Naive B cell (primary cell): ENCODE results near the gene C11orf86. TPM values are rescaled to one million over a fixed set of nuclear protein-coding genes. Genes with fewer than 3 reads are reported as not detected.

Source experiments
- ATAC-seq, 2 donors: fragments of 150-1000 bp; cut with Tn5 transposase; 2 replicates each; pipeline ENCODE4 v1.10.0; 2021; ENCODE audit warnings: low read depth in 2 of 2, mild to moderate bottlenecking in 2 of 2, moderate library complexity in 2 of 2
- DNase-seq: peaks from one replicate; pipeline ENCODE4 v3.0.0; 2022
- H3K27ac Mint-ChIP-seq, 6 donors: one replicate each; pipeline ENCODE4 v1.8.0; 2020 to 2022; ENCODE audit warnings: mild to moderate bottlenecking in 6 of 6, mixed read lengths in 6 of 6, moderate library complexity in 5 of 6, inconsistent platforms in 2 of 6
- H3K27me3 Mint-ChIP-seq, 3 donors: one replicate each; pipeline ENCODE4 v1.8.0; 2021 to 2022; ENCODE audit warnings: mixed read lengths in 3 of 3, mild to moderate bottlenecking in 1 of 3
- H3K36me3 Mint-ChIP-seq, 2 donors: one replicate each; pipeline ENCODE4 v1.8.0; 2020 to 2022; ENCODE audit warnings: mixed read lengths in 2 of 2, inconsistent platforms in 1 of 2, mild to moderate bottlenecking in 1 of 2
- H3K4me1 Mint-ChIP-seq, 3 donors: one replicate each; pipeline ENCODE4 v1.8.0; 2020 to 2022; ENCODE audit warnings: mixed read lengths in 3 of 3, inconsistent platforms in 1 of 3, mild to moderate bottlenecking in 1 of 3, moderate library complexity in 1 of 3
- H3K4me3 Mint-ChIP-seq, 8 donors: one replicate each; pipeline ENCODE4 v1.8.0; 2020 to 2022; ENCODE audit warnings: mild to moderate bottlenecking in 8 of 8, mixed read lengths in 8 of 8, moderate library complexity in 8 of 8, inconsistent platforms in 2 of 8
- H3K9me3 Mint-ChIP-seq, 7 donors: one replicate each; pipeline ENCODE4 v1.8.0; 2020 to 2022; ENCODE audit warnings: mixed read lengths in 7 of 7, mild to moderate bottlenecking in 5 of 7, inconsistent platforms in 2 of 7, moderate library complexity in 1 of 7
- polyA plus RNA-seq, 6 donors: library from polyadenylated mRNA; unstranded; fragments of 300-500 nt; fragmentation: Illumina TruSeq; gene quantifications; one replicate each; pipeline ENCODE4 v1.2.3, GENCODE V29; 2021; ENCODE audit warnings: low read depth in 6 of 6

Gene C11orf86, protein sequence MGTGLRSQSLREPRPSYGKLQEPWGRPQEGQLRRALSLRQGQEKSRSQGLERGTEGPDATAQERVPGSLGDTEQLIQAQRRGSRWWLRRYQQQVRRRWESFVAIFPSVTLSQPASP
- not detected for polyA plus RNA-seq

DNA sequence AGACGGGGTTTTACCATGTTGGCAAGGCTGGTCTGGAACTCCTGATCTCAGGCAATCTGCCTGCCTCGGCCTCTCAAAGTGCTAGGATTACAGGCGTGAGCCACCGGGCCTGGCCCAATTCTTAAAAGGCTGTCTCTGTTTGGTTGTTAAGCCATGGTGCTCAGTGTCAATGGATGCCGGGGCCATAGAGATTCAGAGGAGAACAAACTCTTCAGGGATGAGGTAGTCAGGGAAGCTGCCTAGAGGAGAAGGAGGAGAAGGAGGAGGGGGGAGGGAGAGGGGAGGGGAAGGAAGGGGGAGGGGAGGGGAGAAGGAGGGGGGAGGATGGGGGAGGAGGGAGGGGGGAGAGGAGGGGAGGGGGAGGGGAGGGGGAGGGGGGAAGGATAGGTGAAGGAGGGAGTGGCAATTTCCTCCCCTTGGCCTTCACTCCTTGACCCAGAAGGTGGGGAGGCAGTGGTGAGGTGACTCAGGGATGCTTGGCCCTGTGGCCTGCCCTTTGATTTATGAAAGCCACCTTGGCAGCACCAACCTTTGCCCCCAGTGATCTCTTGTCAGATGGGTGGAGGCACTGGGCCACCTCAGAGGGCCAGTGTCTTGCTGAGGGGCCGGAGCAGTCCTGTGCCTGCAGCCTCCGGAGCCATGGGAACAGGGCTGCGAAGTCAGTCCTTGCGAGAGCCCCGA, at the start of gene C11orf86:
C11orf86 (plus strand) TSS at position 581 of the 681 bp plus-strand sequence; CDS start at position 640, 59 bp downstream.
- DNase-seq (no peak), ATAC-seq (no peak)
- peaks cover 0 to 6% of the 10 kb centered on the region in 2 donors for H3K36me3 Mint-ChIP-seq
- no peaks in the 10 kb centered on the region for H3K4me1 Mint-ChIP-seq
- peak within 1 kb of the TSS in 1 of 6 donors; percentile 61 for H3K27ac Mint-ChIP-seq
- peaks cover 16 to 55% (median 33%) of the 10 kb centered on the region in 3 donors for H3K27me3 Mint-ChIP-seq
- no peak within 1 kb of the TSS for H3K4me3 Mint-ChIP-seq
- H3K9me3 Mint-ChIP-seq = peaks cover 0 to 27% (median 10%) of the 10 kb centered on the region in 7 donors

DNA sequence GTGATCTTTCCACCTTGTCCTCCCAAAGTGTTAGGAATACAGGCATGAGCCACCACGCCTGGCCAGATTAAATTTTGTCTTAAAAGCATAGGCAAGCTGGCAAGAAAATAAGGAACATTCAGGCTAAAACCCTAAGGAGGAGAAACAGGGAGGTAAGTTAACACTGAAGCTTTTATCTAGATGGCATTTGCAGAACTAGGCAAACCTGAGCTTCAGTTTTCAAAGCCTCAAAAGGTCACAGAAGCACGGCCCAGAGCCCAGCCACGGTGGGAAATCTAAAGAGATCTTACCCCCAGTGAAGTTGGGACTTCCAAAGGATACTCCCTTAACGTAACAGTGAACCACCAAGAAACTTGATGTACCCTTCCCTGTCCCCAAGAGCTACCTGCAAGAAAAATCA, 45.4 kb upstream of the C11orf86 start:
- H3K27ac Mint-ChIP-seq = no peak overlapping the region
- peaks cover 4 to 23% (median 22%) of the 10 kb centered on the region in 3 donors for H3K27me3 Mint-ChIP-seq
- peaks cover under 1 to 6% (median 3%) of the 10 kb centered on the region in 7 donors for H3K9me3 Mint-ChIP-seq
- H3K4me3 Mint-ChIP-seq = no peak overlapping the region
- ATAC-seq (no peak), DNase-seq (no peak)
- H3K36me3 Mint-ChIP-seq = peaks cover 0 to 14% of the 10 kb centered on the region in 2 donors
- peaks cover 0 to 4% (median 0%) of the 10 kb centered on the region in 3 donors for H3K4me1 Mint-ChIP-seq

- Mint-ChIP-seq H3K4me1 (peaks cover 0 to 4% (median 0%) of the 10 kb centered on the region in 3 donors), H3K9me3 (no peaks in the 10 kb centered on the region), H3K36me3 (peaks cover 0 to 12% of the 10 kb centered on the region in 2 donors), H3K27ac (peak overlapping the region in 1 of 6 donors; percentile 90), H3K4me3 (no peak overlapping the region), H3K27me3 (peaks cover 13 to 29% (median 26%) of the 10 kb centered on the region in 3 donors)
- no peak for ATAC-seq
- DNase-seq = no peak
These were observed 42.6 kb upstream of the C11orf86 start for GRCh38 chr11:66932543-66932942.

- Mint-ChIP-seq H3K27me3 (peaks cover 13 to 29% (median 26%) of the 10 kb centered on the region in 3 donors), H3K9me3 (peaks cover 0 to 2% (median 0%) of the 10 kb centered on the region in 7 donors), H3K27ac (no peak overlapping the region), H3K4me3 (no peak overlapping the region), H3K4me1 (peaks cover 0 to 4% (median 0%) of the 10 kb centered on the region in 3 donors), H3K36me3 (peaks cover 0 to 12% of the 10 kb centered on the region in 2 donors)
- ATAC-seq (no peak), DNase-seq (no peak)
These were observed 41.6 kb upstream of the C11orf86 start for GRCh38 chr11:66933531-66933930.

- DNase-seq (no peak), ATAC-seq (no peak)
- Mint-ChIP-seq H3K27me3 (peaks cover 13 to 29% (median 26%) of the 10 kb centered on the region in 3 donors), H3K9me3 (peaks cover 0 to 2% (median 0%) of the 10 kb centered on the region in 7 donors), H3K4me1 (peaks cover 0 to 4% (median 0%) of the 10 kb centered on the region in 3 donors), H3K36me3 (peaks cover 0 to 12% of the 10 kb centered on the region in 2 donors), H3K4me3 (no peak overlapping the region), H3K27ac (no peak overlapping the region)
These were observed 39.9 kb upstream of the C11orf86 start for GRCh38 chr11:66934950-66935779.

- Mint-ChIP-seq H3K9me3 (peaks cover 0 to 2% (median 0%) of the 10 kb centered on the region in 7 donors), H3K4me1 (peaks cover 0 to 4% (median 0%) of the 10 kb centered on the region in 3 donors), H3K27me3 (peaks cover 13 to 29% (median 26%) of the 10 kb centered on the region in 3 donors), H3K27ac (no peak overlapping the region), H3K4me3 (no peak overlapping the region), H3K36me3 (peaks cover 0 to 12% of the 10 kb centered on the region in 2 donors)
- ATAC-seq (no peak), DNase-seq (no peak)
These were observed 38.8 kb upstream of the C11orf86 start for GRCh38 chr11:66936311-66936711.

- no peak for ATAC-seq
- Mint-ChIP-seq H3K4me3 (no peak overlapping the region), H3K9me3 (peaks cover 0 to 2% (median 0%) of the 10 kb centered on the region in 7 donors), H3K36me3 (peaks cover 0 to 12% of the 10 kb centered on the region in 2 donors), H3K27ac (no peak overlapping the region), H3K4me1 (peaks cover 0 to 4% (median 0%) of the 10 kb centered on the region in 3 donors), H3K27me3 (peaks cover 13 to 29% (median 26%) of the 10 kb centered on the region in 3 donors)
- DNase-seq = no peak
These were observed 37.8 kb upstream of the C11orf86 start for GRCh38 chr11:66937193-66937733.

DNA sequence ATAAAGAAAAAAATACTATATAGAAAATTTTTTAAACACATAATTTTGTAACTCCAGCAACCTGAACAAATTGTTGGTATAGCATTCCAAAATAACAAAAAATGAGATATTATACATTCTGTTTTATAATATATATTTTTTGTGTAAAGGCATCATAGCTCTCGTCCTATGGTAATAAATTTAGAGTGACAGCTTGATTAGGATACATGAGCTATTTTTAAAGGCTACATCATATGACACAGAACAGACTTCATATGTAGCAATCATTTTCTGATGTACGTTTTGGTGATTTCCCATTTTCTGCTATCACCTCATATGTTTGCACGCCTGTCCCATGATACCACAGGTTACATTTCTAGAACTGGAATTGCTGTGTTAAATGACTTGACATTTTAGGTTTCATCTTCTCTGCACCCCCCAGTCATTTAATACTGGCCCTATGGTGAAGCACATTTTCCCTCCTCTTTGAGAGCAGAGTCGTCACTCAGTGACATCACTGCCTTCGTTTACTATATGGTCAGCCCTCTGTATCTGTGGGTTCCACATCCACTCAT, 36.4 kb upstream of the C11orf86 start:
- ATAC-seq (no peak), DNase-seq (no peak)
- Mint-ChIP-seq H3K4me1 (peaks cover 0 to 4% (median 0%) of the 10 kb centered on the region in 3 donors), H3K27me3 (peaks cover 9 to 16% (median 16%) of the 10 kb centered on the region in 3 donors), H3K4me3 (no peak overlapping the region), H3K9me3 (peaks cover 0 to 2% (median 0%) of the 10 kb centered on the region in 7 donors), H3K27ac (no peak overlapping the region), H3K36me3 (peaks cover 0 to 12% of the 10 kb centered on the region in 2 donors)

- H3K36me3 Mint-ChIP-seq = no peaks in the 10 kb centered on the region
- no peaks in the 10 kb centered on the region for H3K4me1 Mint-ChIP-seq
- ATAC-seq = no peak
- no peaks in the 10 kb centered on the region for H3K27me3 Mint-ChIP-seq
- H3K4me3 Mint-ChIP-seq = no peak overlapping the region
- no peaks in the 10 kb centered on the region for H3K9me3 Mint-ChIP-seq
- H3K27ac Mint-ChIP-seq = peak overlapping the region in 1 of 6 donors; percentile 10
- no peak for DNase-seq
These were observed 25.0 kb upstream of the C11orf86 start for GRCh38 chr11:66950112-66950535.

DNA sequence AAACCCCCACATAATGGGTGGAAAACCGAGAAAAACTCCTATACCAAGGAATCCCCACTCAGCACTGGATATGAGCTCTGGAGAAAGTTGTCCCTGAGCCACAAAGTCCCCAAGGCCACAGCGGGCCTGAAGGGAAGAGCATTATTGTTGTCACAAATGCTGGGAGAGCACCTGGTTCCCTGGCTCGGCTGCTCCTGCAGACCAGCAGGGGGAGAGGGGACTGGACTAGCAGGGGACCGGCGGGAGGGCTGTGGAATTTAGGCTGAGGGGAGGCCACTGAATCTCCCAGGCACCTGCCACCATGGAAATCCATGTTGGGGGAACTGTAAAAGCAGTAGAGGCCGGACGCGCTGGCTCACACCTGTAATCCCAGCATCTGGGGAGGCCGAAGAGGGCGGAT, 24.0 kb upstream of the C11orf86 start:
- H3K4me3 Mint-ChIP-seq = no peak overlapping the region
- H3K36me3 Mint-ChIP-seq = no peaks in the 10 kb centered on the region
- H3K4me1 Mint-ChIP-seq = no peaks in the 10 kb centered on the region
- no peak for DNase-seq
- no peak overlapping the region for H3K27ac Mint-ChIP-seq
- H3K27me3 Mint-ChIP-seq = no peaks in the 10 kb centered on the region
- no peak for ATAC-seq
- H3K9me3 Mint-ChIP-seq = no peaks in the 10 kb centered on the region

DNA sequence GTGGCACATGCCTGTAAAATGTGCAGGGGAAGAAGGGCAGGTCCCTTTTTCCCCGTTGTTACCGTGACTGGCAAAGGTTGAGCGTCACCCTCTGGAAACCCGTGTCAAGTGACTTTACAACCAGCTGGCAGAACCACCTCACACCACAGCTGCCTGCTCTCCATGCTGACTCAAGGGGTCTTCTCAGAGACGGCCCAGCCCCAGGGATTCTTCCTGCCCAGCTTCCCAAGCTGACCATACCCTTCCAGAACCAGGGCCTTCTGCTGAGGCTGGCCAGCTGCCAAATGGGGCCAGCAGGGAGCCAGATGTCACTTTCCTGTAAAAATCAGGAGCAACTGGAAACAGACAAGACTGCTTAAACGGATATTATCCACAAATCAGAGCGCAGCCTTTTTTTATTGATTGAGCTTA, 23.2 kb upstream of the C11orf86 start:
- Mint-ChIP-seq H3K4me1 (peaks cover 5 to 6% (median 6%) of the 10 kb centered on the region in 3 donors), H3K27ac (no peak overlapping the region), H3K9me3 (no peaks in the 10 kb centered on the region), H3K27me3 (no peaks in the 10 kb centered on the region), H3K36me3 (no peaks in the 10 kb centered on the region), H3K4me3 (no peak overlapping the region)
- ATAC-seq (no peak), DNase-seq (no peak)

DNA sequence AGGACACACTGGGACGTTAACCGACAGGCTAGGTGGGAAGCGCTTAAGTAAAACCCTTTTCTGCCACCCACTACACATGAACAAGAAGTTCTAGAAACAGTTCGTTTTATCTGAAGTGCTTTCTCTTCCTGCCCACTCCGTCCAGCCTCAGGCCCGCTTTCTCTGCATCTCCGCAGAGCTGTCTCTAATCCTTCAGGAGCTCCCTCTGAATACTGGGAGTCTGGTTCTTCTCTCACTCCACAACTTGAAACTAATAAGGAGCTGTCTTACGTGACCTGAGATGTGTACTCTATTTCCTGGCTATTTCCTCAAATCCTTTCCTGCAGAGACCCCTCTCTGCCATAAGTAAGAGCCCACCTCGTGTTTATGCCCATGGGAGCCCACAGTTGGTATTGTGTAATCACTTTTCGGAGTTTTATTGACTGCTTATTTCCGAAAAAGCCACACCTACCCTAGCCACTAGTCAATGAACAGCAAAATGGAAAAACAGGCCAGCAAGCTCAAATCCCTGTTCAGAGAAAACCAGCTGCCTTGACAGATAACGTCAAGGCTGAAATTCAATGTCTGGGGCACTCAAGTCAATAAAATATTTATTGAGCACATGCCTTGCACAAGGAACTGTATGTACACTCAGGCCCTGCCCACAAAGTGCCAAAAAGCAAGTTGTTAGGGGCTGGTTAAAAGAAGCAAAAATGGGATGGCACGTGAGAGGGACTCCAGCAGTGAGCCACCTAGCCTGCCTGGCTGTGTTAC, 21.8 kb upstream of the C11orf86 start:
- DNase-seq = no peak
- Mint-ChIP-seq H3K4me1 (peaks cover 8 to 16% (median 14%) of the 10 kb centered on the region in 3 donors), H3K9me3 (no peaks in the 10 kb centered on the region), H3K36me3 (no peaks in the 10 kb centered on the region), H3K27ac (no peak overlapping the region), H3K27me3 (no peaks in the 10 kb centered on the region), H3K4me3 (no peak overlapping the region)
- no peak for ATAC-seq
